Epithelial cell of esophagus (primary cell): ENCODE results near the gene SH3RF1.

Experiments used
- DNase-seq: peaks from one replicate; pipeline ENCODE4 v3.0.0; 2010; ENCODE audit warnings: low read depth
- H3K4me3 ChIP-seq: 2 replicates; pipeline ENCODE4 v1.5.1; 2011; ENCODE audit warnings: mild to moderate bottlenecking, low read length, control low read depth
- TF ChIP-seq, protein P1 (sequence below): IDR thresholded peaks from 2 replicates; pipeline ENCODE4 v1.5.1; 2011; ENCODE audit warnings: low read depth, mild to moderate bottlenecking, low read length, control low read depth, inconsistent platforms; ENCODE audit not compliant: insufficient read depth; ENCODE audit errors: missing control alignments

The SH3RF1 gene

DNA sequence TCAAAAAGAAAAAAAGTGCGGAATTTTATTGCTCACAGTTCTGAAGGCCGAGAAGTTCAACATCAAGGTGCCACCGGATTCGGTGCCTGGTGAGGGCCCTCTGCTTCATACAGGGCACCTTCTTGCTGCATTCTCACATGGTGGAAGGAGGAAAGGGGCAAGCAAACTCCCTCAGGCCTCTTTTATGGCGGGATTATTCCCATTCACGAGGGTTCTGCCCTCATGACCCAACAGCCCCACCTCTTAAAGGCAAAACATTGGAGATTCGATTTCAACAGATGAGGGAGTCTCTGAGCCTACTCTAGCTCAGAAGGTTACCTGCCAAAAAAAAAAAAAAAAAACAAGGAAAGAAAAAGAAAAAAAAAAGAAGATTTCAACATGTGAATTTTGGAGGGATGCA, 196.6 kb downstream of the SH3RF1 start:
- H3K4me3 ChIP-seq: no peak overlapping the region
- TF ChIP-seq, protein P1, sequence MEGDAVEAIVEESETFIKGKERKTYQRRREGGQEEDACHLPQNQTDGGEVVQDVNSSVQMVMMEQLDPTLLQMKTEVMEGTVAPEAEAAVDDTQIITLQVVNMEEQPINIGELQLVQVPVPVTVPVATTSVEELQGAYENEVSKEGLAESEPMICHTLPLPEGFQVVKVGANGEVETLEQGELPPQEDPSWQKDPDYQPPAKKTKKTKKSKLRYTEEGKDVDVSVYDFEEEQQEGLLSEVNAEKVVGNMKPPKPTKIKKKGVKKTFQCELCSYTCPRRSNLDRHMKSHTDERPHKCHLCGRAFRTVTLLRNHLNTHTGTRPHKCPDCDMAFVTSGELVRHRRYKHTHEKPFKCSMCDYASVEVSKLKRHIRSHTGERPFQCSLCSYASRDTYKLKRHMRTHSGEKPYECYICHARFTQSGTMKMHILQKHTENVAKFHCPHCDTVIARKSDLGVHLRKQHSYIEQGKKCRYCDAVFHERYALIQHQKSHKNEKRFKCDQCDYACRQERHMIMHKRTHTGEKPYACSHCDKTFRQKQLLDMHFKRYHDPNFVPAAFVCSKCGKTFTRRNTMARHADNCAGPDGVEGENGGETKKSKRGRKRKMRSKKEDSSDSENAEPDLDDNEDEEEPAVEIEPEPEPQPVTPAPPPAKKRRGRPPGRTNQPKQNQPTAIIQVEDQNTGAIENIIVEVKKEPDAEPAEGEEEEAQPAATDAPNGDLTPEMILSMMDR: no peak
- no peak for DNase-seq

DNA sequence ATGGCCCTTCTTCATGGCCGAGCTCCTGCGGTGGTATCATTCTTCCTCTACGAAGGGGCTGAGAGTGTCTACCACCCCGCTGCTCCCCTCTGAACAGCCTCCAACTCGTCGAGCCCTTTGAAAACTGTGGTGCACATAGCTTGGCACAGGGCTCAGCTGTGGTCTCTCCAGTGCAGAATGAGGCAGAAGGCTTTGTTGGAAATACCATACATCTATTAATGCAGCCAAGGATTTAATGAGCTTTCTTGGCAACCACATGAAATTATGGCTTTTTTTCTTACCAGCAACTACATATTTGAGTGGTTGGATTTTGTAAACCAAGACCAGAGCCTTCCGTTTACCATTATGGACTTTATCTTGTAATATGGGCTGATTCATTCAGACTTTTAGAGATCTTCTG, 199.0 kb downstream of the SH3RF1 start:
- no peak overlapping the region for H3K4me3 ChIP-seq
- TF ChIP-seq, protein P1: no peak

DNA sequence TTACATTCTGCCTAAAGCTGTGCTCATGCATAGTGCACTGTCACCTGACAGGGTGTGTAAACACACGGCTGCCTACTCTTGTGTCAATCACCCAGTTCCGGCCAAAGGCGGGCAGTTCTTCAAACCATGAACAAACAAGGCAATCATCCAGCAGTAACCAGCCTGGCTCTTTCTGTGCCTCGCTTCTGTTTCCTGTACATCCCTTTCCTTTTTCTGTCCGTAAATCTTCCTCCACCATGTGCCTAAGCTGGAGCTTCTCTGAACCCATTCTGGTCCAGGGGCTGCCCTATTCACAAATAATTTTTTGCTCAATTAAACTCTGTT, 199.9 kb downstream of the SH3RF1 start:
- H3K4me3 ChIP-seq: peak overlapping the region; percentile 26

More for the DNA sequence above, 199.0 kb downstream of the SH3RF1 start:
- no peak for DNase-seq

DNA sequence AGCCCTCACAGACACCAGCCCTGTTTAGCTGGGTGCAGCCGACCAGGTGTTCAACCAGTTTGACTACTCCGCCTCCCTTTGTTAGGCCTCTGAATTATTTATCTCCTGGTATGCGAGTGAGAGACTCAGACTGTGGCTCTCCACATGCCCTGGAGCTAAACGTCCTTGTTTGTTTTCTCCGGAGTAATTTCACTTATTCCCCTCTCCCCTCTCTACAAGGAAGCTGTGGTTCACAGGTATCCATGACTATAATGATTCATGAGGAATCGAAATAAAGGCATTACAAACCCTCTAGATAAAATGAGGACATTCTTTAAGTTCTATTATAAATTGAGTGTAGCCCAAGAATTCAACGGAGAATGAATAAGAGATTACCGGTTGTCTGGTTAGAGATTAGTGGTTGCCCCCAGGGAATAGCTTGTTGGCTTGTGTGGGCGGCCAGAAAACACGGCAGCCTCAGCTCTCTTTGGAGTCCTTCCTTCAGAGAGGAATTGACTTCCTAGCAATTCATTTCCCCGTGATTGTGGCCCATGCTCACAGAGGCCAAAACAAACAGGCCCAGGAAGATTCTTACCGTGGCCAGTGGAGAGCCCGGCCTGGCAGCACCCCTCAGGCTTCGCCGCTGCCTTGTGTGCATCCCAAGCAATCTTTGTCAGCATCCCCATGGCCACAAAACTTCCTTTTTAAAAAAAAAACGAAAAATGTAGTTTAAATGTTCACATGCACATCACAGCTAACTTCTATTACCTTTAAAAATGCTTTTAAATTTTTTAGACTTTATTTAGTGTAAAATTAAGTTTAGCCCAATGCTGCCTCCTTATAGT, 200.5 kb downstream of the SH3RF1 start:
- peak; percentile 100 for DNase-seq
- peak overlapping the region; percentile 26 for H3K4me3 ChIP-seq
- TF ChIP-seq, protein P1: no peak

More for the DNA sequence above, 199.9 kb downstream of the SH3RF1 start:
- TF ChIP-seq, protein P1: no peak
- peak; percentile 91 for DNase-seq

DNA sequence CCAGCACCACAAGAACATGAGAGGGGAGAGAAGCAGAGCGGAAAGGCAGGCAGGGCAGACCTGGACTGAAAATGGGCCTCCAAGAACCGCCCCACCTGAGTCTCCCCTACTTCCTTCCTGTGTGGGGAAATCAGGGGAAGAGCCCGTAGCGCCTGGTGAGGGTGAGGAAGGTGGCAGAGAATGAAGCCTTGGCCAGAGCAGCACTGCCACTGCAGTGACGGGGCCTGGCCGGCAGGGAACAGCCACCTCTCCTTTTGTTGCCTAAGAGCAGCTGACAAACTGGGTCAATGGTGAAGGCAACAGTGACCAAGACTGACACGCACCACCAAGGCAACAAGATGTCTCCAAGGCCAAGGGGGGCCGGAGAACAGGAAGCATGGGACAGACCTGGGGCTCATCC, 202.3 kb downstream of the SH3RF1 start:
- no peak overlapping the region for H3K4me3 ChIP-seq
- DNase-seq: no peak
- TF ChIP-seq, protein P1: no peak

DNA sequence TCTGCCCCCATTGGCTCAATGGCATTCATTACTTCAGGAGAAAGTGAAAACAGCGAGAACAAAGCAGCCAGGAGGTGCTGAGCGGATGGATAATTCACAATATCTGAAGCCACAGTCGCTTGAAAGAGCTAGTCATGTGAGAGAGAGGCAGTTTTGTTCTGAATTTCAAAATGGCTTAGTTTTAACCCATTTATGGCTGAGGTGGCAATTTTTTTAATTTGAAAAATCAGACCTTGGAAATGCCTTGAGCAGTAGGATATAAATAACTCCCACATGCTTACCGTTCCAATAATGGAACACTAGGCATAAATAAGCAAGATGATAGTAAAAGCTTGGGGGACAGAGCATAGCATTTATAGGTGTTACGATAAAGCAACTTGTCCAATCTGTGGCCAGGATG, 203.8 kb downstream of the SH3RF1 start:
- TF ChIP-seq, protein P1: no peak

DNA sequence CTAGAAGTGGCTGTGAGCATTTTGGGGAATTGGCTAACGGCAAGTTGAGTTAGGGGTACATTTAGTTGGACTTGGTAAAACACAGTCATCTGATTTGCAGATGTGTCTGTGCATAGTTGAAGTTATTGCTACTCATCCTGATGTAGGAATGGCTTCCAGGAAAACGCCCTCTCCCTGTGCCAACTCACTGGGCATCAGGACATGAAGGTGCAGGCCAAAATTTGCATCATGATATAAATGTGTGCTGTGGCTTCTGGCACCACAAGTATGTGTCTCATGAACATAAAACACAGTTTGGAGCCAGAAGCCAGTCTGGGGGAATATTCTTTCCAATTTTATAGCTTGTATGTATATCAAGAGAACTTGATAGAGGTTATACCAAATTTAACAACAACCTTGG, 206.5 kb downstream of the SH3RF1 start:
- TF ChIP-seq, protein P1: no peak
- no peak overlapping the region for H3K4me3 ChIP-seq
- DNase-seq: peak; percentile 36

More for the DNA sequence above, 203.8 kb downstream of the SH3RF1 start:
- no peak overlapping the region for H3K4me3 ChIP-seq
- DNase-seq: no peak
